ENCODE measurements around the gene GRK4. TPM values are rescaled to one million over a fixed set of nuclear protein-coding genes. Genes with fewer than 3 reads are reported as not detected.

Gene GRK4
- total and polyA plus RNA-seq, 2 of the 8 experiments (the other 6 are each of a cell fraction or from before 2014, with no cell fraction given), result 0.77 to 1.8 TPM

GRCh38 chr4:3036131-3036952, 73.0 kb downstream of the GRK4 start:
- Histone ChIP-seq H3K9ac (replicated peaks in 1 of 4; ENCODE audit: extremely low read depth in 1 of 4, low read depth in 3 of 4, low read length in 3 of 4) (no peak overlapping the region), H3K56ac (replicated peaks; ENCODE audit: insufficient read length, low read depth, low read length) (no peak overlapping the region), H4K5ac (ENCODE audit: insufficient read length, low read depth, low read length) (no peak overlapping the region), H3K18ac (ENCODE audit: extremely low read depth, low read length) (no peak overlapping the region), H3K4ac (replicated peaks; ENCODE audit: insufficient read length, low read depth, low read length) (no peak overlapping the region), H3K36me3 (ENCODE audit: control insufficient read depth in 2 of 4, insufficient read depth in 4 of 4, low read length in 3 of 4) (no peaks in the 10 kb centered on the region), H2BK15ac (ENCODE audit: low read length) (no peak overlapping the region), H3K79me2 (ENCODE audit: control insufficient read depth in 1 of 2, insufficient read depth in 2 of 2, low read length in 2 of 2) (no peaks in the 10 kb centered on the region), H3K4me3 (ENCODE audit: extremely low read depth in 1 of 4, insufficient read depth in 2 of 4, low read depth in 3 of 4, low read length in 4 of 4) (no peak overlapping the region), H2AFZ (ENCODE audit: low read length) (no peak overlapping the region; the same call in 1 of the 2 replicates), H2AK5ac (ENCODE audit: low read depth, low read length) (no peak overlapping the region), H2BK20ac (ENCODE audit: low read length) (no peak overlapping the region), H3K27ac (ENCODE audit: low read depth, low read length) (no peak overlapping the region), H2BK12ac (ENCODE audit: low read depth, low read length) (no peak overlapping the region), H3K9me3 (ENCODE audit: insufficient read depth in 2 of 2, low read depth in 1 of 2, low read length in 1 of 2) (no peaks in the 10 kb centered on the region), H3K23me2 (ENCODE audit: low read depth, low read length) (no peaks in the 10 kb centered on the region), H3K27me3 (replicated peaks in 1 of 4; ENCODE audit: control insufficient read depth in 3 of 4, extremely low read depth in 1 of 4, insufficient read depth in 3 of 4, low read length in 3 of 4) (peaks cover 0 to 2% (median 0%) of the 10 kb centered on the region in 4 experiments; a peak in 2 of 7 replicates), H3K14ac (ENCODE audit: insufficient read length) (no peak overlapping the region), H3K4me1 (replicated peaks in 1 of 4; ENCODE audit: control insufficient read depth in 3 of 4, insufficient read depth in 4 of 4, low read length in 3 of 4) (no peaks in the 10 kb centered on the region), H2BK120ac (replicated peaks; ENCODE audit: low read depth, low read length) (no peak overlapping the region), H4K91ac (replicated peaks; ENCODE audit: insufficient read length, low read length) (no peak overlapping the region), H3K4me2 (ENCODE audit: insufficient read depth in 1 of 2, low read depth in 2 of 2, low read length in 2 of 2) (no peak overlapping the region), H3K79me1 (ENCODE audit: low read depth, low read length) (no peaks in the 10 kb centered on the region), H2BK5ac (ENCODE audit: low read depth, low read length) (no peak overlapping the region), H3K23ac (ENCODE audit: insufficient read length) (no peak overlapping the region), H4K20me1 (replicated peaks in 1 of 2; ENCODE audit: control insufficient read depth in 1 of 2, insufficient read depth in 2 of 2, low read length in 2 of 2) (no peaks in the 10 kb centered on the region), H4K8ac (ENCODE audit: extremely low read depth, insufficient read depth, low read length) (no peak overlapping the region; the same call in 1 of the 2 replicates)
- DNase-seq (ENCODE audit: low read depth in 1 of 2, low spot score in 2 of 2), result no peak
- no peak for FAIRE-seq
- POLR2A ChIA-PET (ENCODE audit: partially characterized antibody), result interaction anchor here (0.7 to 1.2 kb wide), 2 partner anchors 12 to 88 kb away, joined by 3 read pairs; no protein-coding TSS in a partner anchor
- CTCF ChIA-PET (ENCODE audit: partially characterized antibody), result interaction anchor here (0.7 to 12.5 kb wide), 17 partner anchors 11 to 943 kb away, joined by 3 to 89 read pairs (median 5); no protein-coding TSS in a partner anchor
- WGBS, 2 experiments (ENCODE audit: extremely low coverage in 1 of 2, insufficient coverage in 1 of 2, insufficient read length in 1 of 2, insufficient replicate concordance in 2 of 2, low coverage in 1 of 2, low lambda C conversion rate in 2 of 2, missing lambda C conversion rate in 1 of 2), result 85% methylated on average over 21 of the region's 21 CpGs; no CpG with 5 or more reads in 1 of the 2 experiments
- TF ChIP-seq BACH1 (IDR thresholded peaks at IDR 0.05; ENCODE audit: low read length) (no peak), ATF2 (IDR thresholded peaks at IDR 0.05; ENCODE audit: low read length) (no peak), EGR1 (IDR thresholded peaks at IDR 0.05; ENCODE audit: borderline replicate concordance, low read depth, low read length) (no peak), RNF2 (IDR thresholded peaks at IDR 0.05; ENCODE audit: borderline replicate concordance, low read depth, low read length, missing control alignments, poor library complexity, severe bottlenecking) (no peak), POU5F1 (IDR thresholded peaks at IDR 0.05; ENCODE audit: low read depth, low read length) (no peak), MAFK (IDR thresholded peaks at IDR 0.05; ENCODE audit: low read depth, low read length) (no peak), TBP (IDR thresholded peaks at IDR 0.05; ENCODE audit: low read depth, low read length) (no peak), TAF7 (optimal IDR thresholded peaks at IDR 0.05; ENCODE audit: borderline replicate concordance, low read depth, low read length) (no peak), SP2 (IDR thresholded peaks at IDR 0.05; ENCODE audit: low read length) (no peak), CHD2 (IDR thresholded peaks at IDR 0.05; ENCODE audit: low read length) (no peak), TEAD4 (IDR thresholded peaks at IDR 0.05; ENCODE audit: low read depth, low read length) (no peak)
